ENCODE data around the gene CAPN15.

The CAPN15 gene

GRCh38 chr16:513950-514349 lies 13.6 kb upstream of the CAPN15 start:
- in situ Hi-C loops (cut with HindIII; ENCODE audit: low pct_ligation_motif_present, low sequenced_read_pairs), result no loop called here
- Histone ChIP-seq H3K4me3 (ENCODE audit: low read depth, low read length) (no peak overlapping the region), H3K36me3 (replicated peaks) (peaks cover 7% of the 10 kb centered on the region), H3K27ac (no peak overlapping the region), H3K27me3 (replicated peaks) (no peaks in the 10 kb centered on the region)
- TF ChIP-seq, protein P1, sequence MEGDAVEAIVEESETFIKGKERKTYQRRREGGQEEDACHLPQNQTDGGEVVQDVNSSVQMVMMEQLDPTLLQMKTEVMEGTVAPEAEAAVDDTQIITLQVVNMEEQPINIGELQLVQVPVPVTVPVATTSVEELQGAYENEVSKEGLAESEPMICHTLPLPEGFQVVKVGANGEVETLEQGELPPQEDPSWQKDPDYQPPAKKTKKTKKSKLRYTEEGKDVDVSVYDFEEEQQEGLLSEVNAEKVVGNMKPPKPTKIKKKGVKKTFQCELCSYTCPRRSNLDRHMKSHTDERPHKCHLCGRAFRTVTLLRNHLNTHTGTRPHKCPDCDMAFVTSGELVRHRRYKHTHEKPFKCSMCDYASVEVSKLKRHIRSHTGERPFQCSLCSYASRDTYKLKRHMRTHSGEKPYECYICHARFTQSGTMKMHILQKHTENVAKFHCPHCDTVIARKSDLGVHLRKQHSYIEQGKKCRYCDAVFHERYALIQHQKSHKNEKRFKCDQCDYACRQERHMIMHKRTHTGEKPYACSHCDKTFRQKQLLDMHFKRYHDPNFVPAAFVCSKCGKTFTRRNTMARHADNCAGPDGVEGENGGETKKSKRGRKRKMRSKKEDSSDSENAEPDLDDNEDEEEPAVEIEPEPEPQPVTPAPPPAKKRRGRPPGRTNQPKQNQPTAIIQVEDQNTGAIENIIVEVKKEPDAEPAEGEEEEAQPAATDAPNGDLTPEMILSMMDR (IDR thresholded peaks at IDR 0.05; ENCODE audit: low read depth, low read length, missing control alignments), result no peak
- DNase-seq, result no peak

- H3K27me3 ChIP-seq (replicated peaks), result no peaks in the 10 kb centered on the region
- DNase-seq, result no peak
- peaks cover 13% of the 10 kb centered on the region for H3K36me3 ChIP-seq (replicated peaks)
- no peak overlapping the region for H3K27ac ChIP-seq
- in situ Hi-C loops (cut with HindIII; ENCODE audit: low pct_ligation_motif_present, low sequenced_read_pairs), result no loop called here
- no peak overlapping the region for H3K4me3 ChIP-seq (ENCODE audit: low read depth, low read length)
- TF ChIP-seq, protein P1 (IDR thresholded peaks at IDR 0.05; ENCODE audit: low read depth, low read length, missing control alignments), result no peak
Measured at GRCh38 chr16:515175-515938, 12.2 kb upstream of the CAPN15 start.

GRCh38 chr16:515939-516226 lies 11.6 kb upstream of the CAPN15 start:
- Histone ChIP-seq H3K27ac (no peak overlapping the region), H3K4me3 (ENCODE audit: low read depth, low read length) (no peak overlapping the region), H3K27me3 (replicated peaks) (no peaks in the 10 kb centered on the region), H3K36me3 (replicated peaks) (peaks cover 17% of the 10 kb centered on the region)
- DNase-seq, result no peak
- in situ Hi-C loops (cut with HindIII; ENCODE audit: low pct_ligation_motif_present, low sequenced_read_pairs), result no loop called here
- TF ChIP-seq, protein P1 (IDR thresholded peaks at IDR 0.05; ENCODE audit: low read depth, low read length, missing control alignments), result no peak

- DNase-seq, result no peak
- Histone ChIP-seq H3K4me3 (ENCODE audit: low read depth, low read length) (no peak overlapping the region), H3K27me3 (replicated peaks) (no peaks in the 10 kb centered on the region), H3K36me3 (replicated peaks) (peaks cover 19% of the 10 kb centered on the region), H3K27ac (no peak overlapping the region)
- TF ChIP-seq, protein P1 (IDR thresholded peaks at IDR 0.05; ENCODE audit: low read depth, low read length, missing control alignments), result no peak
- in situ Hi-C loops (cut with HindIII; ENCODE audit: low pct_ligation_motif_present, low sequenced_read_pairs), result no loop called here
Measured at GRCh38 chr16:516301-516700, 11.2 kb upstream of the CAPN15 start.

DNA sequence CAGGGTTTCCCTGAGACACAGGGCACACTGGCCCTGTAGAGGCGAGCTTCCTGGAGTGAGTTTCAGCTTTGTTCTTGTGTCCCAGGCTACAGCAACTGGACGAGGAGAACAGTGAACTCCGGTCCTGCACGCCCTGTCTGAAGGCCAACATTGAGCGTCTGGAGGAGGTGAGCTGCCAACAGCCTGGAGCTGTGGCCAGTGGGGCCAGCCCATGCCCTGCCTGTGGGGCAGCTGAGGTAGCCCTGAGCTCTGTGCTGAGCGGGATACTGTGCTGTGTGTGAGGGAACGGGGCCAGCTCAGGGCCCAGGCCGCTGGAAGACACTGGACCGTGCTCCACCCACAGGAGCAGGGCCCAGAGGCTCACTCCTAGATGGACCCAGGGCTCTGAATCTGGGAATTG lies 8.7 kb upstream of the CAPN15 start:
- Histone ChIP-seq H3K36me3 (replicated peaks) (peaks cover 19% of the 10 kb centered on the region), H3K27me3 (replicated peaks) (no peaks in the 10 kb centered on the region), H3K27ac (no peak overlapping the region), H3K4me3 (ENCODE audit: low read depth, low read length) (no peak overlapping the region)
- TF ChIP-seq, protein P1 (IDR thresholded peaks at IDR 0.05; ENCODE audit: low read depth, low read length, missing control alignments), result no peak
- DNase-seq, result no peak
- in situ Hi-C loops (cut with HindIII; ENCODE audit: low pct_ligation_motif_present, low sequenced_read_pairs), result no loop called here

DNA sequence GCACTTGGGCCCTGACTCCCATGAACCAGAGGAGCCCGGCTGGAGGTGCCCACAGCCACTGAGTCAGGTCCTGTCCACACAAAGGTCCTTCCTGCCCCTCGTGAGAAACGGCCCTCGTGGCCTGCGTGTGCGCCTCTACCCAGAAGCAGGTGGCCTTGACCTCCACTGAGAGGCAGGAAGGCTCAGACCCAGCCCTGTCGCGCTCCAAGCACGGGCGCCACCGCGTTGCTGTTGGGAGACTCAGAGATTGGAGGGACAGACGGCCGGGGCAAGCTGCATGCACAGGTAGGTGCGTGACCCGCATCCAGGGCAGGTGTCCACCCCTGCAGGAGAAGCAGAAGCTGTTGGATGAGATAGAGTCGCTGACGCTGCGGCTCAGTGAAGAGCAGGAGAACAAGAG lies 8.1 kb upstream of the CAPN15 start:
- TF ChIP-seq, protein P1 (IDR thresholded peaks at IDR 0.05; ENCODE audit: low read depth, low read length, missing control alignments), result no peak
- Histone ChIP-seq H3K27ac (no peak overlapping the region), H3K4me3 (ENCODE audit: low read depth, low read length) (no peak overlapping the region), H3K36me3 (replicated peaks) (peaks cover 19% of the 10 kb centered on the region), H3K27me3 (replicated peaks) (no peaks in the 10 kb centered on the region)
- in situ Hi-C loops (cut with HindIII; ENCODE audit: low pct_ligation_motif_present, low sequenced_read_pairs), result no loop called here
- DNase-seq, result no peak
